SIG-M5 (cell line): ENCODE measurements around the gene COL1A1.

ENCODE experiments used
- DNase-seq: peaks from one replicate; lab custom pipeline; 2025; lab: John Stamatoyannopoulos, UW

The COL1A1 gene

GRCh38 chr17:50186661-50187393 is 14.6 kb downstream of the COL1A1 start:
- DNase-seq: no peak

- DNase-seq: no peak
These were observed 15.6 kb downstream of the COL1A1 start for GRCh38 chr17:50185631-50186471.

GRCh38 chr17:50184611-50185398 is 16.6 kb downstream of the COL1A1 start:
- peak; percentile 45 for DNase-seq

GRCh38 chr17:50184064-50184463 is 17.4 kb downstream of the COL1A1 start:
- DNase-seq: no peak

- peak; percentile 57 for DNase-seq
These were observed 17.9 kb downstream of the COL1A1 start for GRCh38 chr17:50183421-50183994.

GRCh38 chr17:50182783-50183420 is 18.5 kb downstream of the COL1A1 start:
- DNase-seq: no peak

GRCh38 chr17:50181591-50182560 is 19.6 kb downstream of the COL1A1 start:
- DNase-seq: no peak

GRCh38 chr17:50181144-50181543 is 20.3 kb downstream of the COL1A1 start:
- no peak for DNase-seq

- DNase-seq: no peak
These were observed 20.8 kb downstream of the COL1A1 start for GRCh38 chr17:50180620-50181019.

GRCh38 chr17:50180111-50180510 is 21.3 kb downstream of the COL1A1 start:
- DNase-seq: no peak

GRCh38 chr17:50177983-50178834 is 23.2 kb downstream of the COL1A1 start:
- DNase-seq: no peak

- DNase-seq: no peak
These were observed 24.0 kb downstream of the COL1A1 start for GRCh38 chr17:50177476-50177875.

GRCh38 chr17:50176559-50177357 is 24.7 kb downstream of the COL1A1 start:
- DNase-seq: no peak

GRCh38 chr17:50175035-50175807 is 26.2 kb downstream of the COL1A1 start:
- DNase-seq: no peak

GRCh38 chr17:50174444-50174843 is 27.0 kb downstream of the COL1A1 start:
- DNase-seq: no peak

GRCh38 chr17:50173335-50173941 is 28.0 kb downstream of the COL1A1 start:
- DNase-seq: no peak

- no peak for DNase-seq
These were observed 28.5 kb downstream of the COL1A1 start for GRCh38 chr17:50172936-50173334.
